DOHH2 (cell line): Measurements from ENCODE around the gene MESD.

Experiments
- EZH2phosphoT487 ChIP-seq: fragments of 200-600 bp; sonication (generic); IDR thresholded peaks from 2 replicates; pipeline ENCODE4 v1.6.1; 2017; ENCODE audit warnings: borderline replicate concordance, mild to moderate bottlenecking, antibody characterized with exemption, low read length, moderate library complexity, mixed read lengths
- TF ChIP-seq, protein P1 (sequence below): fragments of 200-600 bp; sonication (generic); IDR thresholded peaks from one replicate; pipeline ENCODE4 v1.5.1; 2014; ENCODE audit warnings: antibody characterized with exemption, mild to moderate bottlenecking, low read depth, low read length; ENCODE audit not compliant: poor library complexity, severe bottlenecking

DNA sequence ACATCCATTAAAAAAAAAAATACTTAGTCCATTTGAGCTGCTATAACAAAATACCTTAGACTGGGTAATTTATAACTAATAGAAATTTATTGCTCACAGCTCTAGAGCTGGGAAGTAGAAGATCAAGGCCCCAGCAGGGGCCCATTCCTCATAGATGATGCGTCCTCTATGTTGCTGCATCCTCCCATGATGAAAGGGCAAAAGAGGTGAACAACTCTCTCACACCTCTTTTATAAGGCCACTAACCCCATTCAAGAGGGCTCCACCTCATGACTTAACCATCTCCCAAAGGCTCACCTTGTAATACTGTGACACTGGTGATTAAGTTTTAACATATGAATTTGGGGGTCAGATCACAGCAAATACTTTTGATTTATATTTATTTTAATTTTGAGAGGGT is 8.1 kb upstream of the MESD start:
- TF ChIP-seq, protein P1, sequence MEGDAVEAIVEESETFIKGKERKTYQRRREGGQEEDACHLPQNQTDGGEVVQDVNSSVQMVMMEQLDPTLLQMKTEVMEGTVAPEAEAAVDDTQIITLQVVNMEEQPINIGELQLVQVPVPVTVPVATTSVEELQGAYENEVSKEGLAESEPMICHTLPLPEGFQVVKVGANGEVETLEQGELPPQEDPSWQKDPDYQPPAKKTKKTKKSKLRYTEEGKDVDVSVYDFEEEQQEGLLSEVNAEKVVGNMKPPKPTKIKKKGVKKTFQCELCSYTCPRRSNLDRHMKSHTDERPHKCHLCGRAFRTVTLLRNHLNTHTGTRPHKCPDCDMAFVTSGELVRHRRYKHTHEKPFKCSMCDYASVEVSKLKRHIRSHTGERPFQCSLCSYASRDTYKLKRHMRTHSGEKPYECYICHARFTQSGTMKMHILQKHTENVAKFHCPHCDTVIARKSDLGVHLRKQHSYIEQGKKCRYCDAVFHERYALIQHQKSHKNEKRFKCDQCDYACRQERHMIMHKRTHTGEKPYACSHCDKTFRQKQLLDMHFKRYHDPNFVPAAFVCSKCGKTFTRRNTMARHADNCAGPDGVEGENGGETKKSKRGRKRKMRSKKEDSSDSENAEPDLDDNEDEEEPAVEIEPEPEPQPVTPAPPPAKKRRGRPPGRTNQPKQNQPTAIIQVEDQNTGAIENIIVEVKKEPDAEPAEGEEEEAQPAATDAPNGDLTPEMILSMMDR = no peak
- TF ChIP-seq EZH2phosphoT487 = no peak
